Kidney (tissue), 22 donors: ENCODE results near the gene RFPL2. TPM values are rescaled to one million over a fixed set of nuclear protein-coding genes. Genes with fewer than 3 reads are reported as not detected.

Source experiments
- DNase-seq, 5 donors: peaks; one replicate each; pipeline ENCODE4 v3.0.0-alpha.2; 2013 to 2020
- FAIRE-seq: peaks from 2 replicates; lab custom pipeline; 2012; peaks lifted over from hg19 to GRCh38; lab: Jason Lieb, UNC
- H3K27ac ChIP-seq, 2 donors: one replicate each; pipeline ENCODE4 v1.7.0; 2013; ENCODE audit warnings: low read depth in 2 of 2, low read length in 2 of 2, inconsistent platforms in 1 of 2
- H3K27me3 ChIP-seq: one replicate; pipeline ENCODE4 v1.7.1; 2013; ENCODE audit warnings: low read length, inconsistent platforms; ENCODE audit not compliant: control insufficient read depth, insufficient read depth
- H3K36me3 ChIP-seq, 3 donors: one replicate each; pipeline versions ENCODE4 v1.7.0 to v1.7.1; 2013; ENCODE audit warnings: low read length in 3 of 3, control low read depth in 1 of 3, inconsistent platforms in 1 of 3; ENCODE audit not compliant: insufficient read depth in 3 of 3, control insufficient read depth in 2 of 3
- H3K4me1 ChIP-seq, 3 donors: one replicate each; pipeline versions ENCODE4 v1.7.0 to v1.7.1; 2013; ENCODE audit warnings: low read length in 3 of 3, inconsistent platforms in 1 of 3, low read depth in 1 of 3; ENCODE audit not compliant: control insufficient read depth in 2 of 3, insufficient read depth in 2 of 3
- H3K4me3 ChIP-seq, 3 donors: one replicate each; pipeline versions ENCODE4 v1.7.0 to v1.8.1; 2013; ENCODE audit warnings: low read length in 3 of 3, control low read depth in 1 of 3, inconsistent platforms in 1 of 3
- H3K9ac ChIP-seq, 3 donors: one replicate each; pipeline versions ENCODE4 v1.7.0 to v1.7.1; 2013; ENCODE audit warnings: low read length in 3 of 3, control low read depth in 1 of 3, inconsistent platforms in 1 of 3
- H3K9me3 ChIP-seq, 3 donors: one replicate each; pipeline versions ENCODE4 v1.7.0 to v1.7.1; 2013; ENCODE audit warnings: low read length in 3 of 3, control low read depth in 1 of 3, inconsistent platforms in 1 of 3; ENCODE audit not compliant: control insufficient read depth in 2 of 3, insufficient read depth in 1 of 3
- intact Hi-C: fragments of 100-400 bp; cut with DNase I; formaldehyde crosslinking; loops from one replicate; pipeline ENCODE4 v1.11.1; 2022
- long read RNA-seq, 10 donors: library from polyadenylated mRNA in 1 of 10; unstranded in 1 of 10; transcript quantifications; one replicate each; pipeline ENCODE4 v2.0.0 and lab custom pipeline, GENCODE V29; 2021 to 2026
- polyA plus RNA-seq: library from polyadenylated mRNA; stranded (reverse); fragments of 350-450 nt; fragmentation: Illumina TruSeq; extraction: RNeasy Lipid Tissue Mini Kit (QIAGEN cat#74804); gene quantifications from one replicate; pipeline ENCODE4 v1.2.3, GENCODE V29; 2014; ENCODE audit warnings: low read depth, low replicate concordance; ENCODE audit not compliant: insufficient read depth
- total RNA-seq: library from RNA; stranded (reverse); fragmentation: NEBNext Ultra II Directional; extraction: Animal tissue kit (Norgen Biotek cat#: 25700); gene quantifications from one replicate; pipeline ENCODE4 v1.2.1, GENCODE V29; 2021
- TF ChIP-seq, protein P1 (sequence below): IDR thresholded peaks from 3 replicates; pipeline ENCODE4 v1.5.1; 2012; ENCODE audit warnings: mild to moderate bottlenecking, moderate library complexity, borderline replicate concordance; ENCODE audit not compliant: insufficient read depth; ENCODE audit errors: extremely low read depth
- donor health status: control.
- donor health status: control.
- donor health status: control.
- donor health status: control.
- donor health status: control.
- donor health status: DM: yes; HTN: yes; CAD: no.
- donor health status: Normal renal cell carcinoma (clear cell type).

The RFPL2 gene
- total RNA-seq (not detected), polyA plus RNA-seq (not detected)
- long read RNA-seq, donor 1: 0 reads
- long read RNA-seq, donor 2: 0 reads
- long read RNA-seq, donor 3: 0 reads
- long read RNA-seq, donor 4: 0 reads
- long read RNA-seq, donor 5: 0 reads
- long read RNA-seq, donor 6: 0 reads
- long read RNA-seq, donor 7: 0 reads
- long read RNA-seq, donor 8: 0 reads
- long read RNA-seq, donor 9: 0 reads
- long read RNA-seq, donor 10: 0 reads

DNA sequence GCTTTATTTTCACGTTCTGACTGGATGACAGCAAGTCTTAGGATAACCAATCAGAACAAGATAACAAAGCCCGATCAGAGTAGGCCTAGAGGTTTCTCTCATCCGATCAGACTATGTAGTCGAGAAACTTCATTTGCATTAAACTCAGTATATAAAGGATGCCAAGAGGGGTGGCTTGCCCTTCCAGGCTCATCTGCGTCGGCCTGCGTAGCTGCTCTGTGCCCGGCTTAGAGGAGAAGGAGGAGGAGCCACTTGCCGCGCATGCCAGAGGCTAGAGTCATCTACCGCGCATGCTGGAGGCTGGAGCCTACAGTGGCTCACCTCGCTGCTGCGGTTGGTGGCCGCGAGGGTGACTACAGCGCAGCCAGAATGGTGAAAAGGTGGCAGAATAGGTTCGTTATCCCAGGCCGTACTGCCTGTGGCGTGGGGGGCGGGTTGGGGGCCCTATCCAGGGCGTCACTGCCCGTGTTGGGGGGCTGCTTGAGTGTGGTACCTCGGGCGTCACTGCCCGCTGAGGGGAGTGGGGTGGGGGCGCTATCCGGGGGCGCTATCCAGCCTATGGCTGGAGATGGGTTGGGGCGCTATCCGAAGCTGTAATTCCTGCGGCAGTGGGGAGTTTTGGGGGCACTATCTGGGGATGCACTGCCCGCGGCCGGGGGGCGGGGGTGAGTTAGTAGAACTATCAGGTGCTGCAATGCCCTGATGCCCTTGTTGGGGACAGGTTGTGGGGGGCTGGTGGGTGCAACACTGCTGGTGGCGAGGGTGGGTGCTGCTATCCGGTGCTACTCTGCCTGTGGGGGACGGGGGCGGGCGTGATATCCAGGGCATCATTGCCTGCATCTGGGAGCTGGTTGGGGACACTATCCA lies at the start of gene RFPL2:
Gene RFPL2 (minus strand): TSS at position 218 of the 867 bp plus-strand sequence. CDS start 2,622 bp downstream, outside the sequence.
- intact Hi-C loops: no loop called here
- DNase-seq (peak in 2 of 5 donors; percentile 36 to 62), FAIRE-seq (no peak)
- peaks cover 0 to 5% (median 0%) of the 10 kb centered on the region in 3 donors for H3K4me1 ChIP-seq
- H3K9me3 ChIP-seq: no peaks in the 10 kb centered on the region
- peak within 1 kb of the TSS in 1 of 3 donors; percentile 42 for H3K4me3 ChIP-seq
- H3K27me3 ChIP-seq: no peaks in the 10 kb centered on the region
- no peaks in the 10 kb centered on the region for H3K36me3 ChIP-seq
- TF ChIP-seq, protein P1, sequence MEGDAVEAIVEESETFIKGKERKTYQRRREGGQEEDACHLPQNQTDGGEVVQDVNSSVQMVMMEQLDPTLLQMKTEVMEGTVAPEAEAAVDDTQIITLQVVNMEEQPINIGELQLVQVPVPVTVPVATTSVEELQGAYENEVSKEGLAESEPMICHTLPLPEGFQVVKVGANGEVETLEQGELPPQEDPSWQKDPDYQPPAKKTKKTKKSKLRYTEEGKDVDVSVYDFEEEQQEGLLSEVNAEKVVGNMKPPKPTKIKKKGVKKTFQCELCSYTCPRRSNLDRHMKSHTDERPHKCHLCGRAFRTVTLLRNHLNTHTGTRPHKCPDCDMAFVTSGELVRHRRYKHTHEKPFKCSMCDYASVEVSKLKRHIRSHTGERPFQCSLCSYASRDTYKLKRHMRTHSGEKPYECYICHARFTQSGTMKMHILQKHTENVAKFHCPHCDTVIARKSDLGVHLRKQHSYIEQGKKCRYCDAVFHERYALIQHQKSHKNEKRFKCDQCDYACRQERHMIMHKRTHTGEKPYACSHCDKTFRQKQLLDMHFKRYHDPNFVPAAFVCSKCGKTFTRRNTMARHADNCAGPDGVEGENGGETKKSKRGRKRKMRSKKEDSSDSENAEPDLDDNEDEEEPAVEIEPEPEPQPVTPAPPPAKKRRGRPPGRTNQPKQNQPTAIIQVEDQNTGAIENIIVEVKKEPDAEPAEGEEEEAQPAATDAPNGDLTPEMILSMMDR: no peak
- no peak within 1 kb of the TSS for H3K9ac ChIP-seq
- H3K27ac ChIP-seq: no peak within 1 kb of the TSS

DNA sequence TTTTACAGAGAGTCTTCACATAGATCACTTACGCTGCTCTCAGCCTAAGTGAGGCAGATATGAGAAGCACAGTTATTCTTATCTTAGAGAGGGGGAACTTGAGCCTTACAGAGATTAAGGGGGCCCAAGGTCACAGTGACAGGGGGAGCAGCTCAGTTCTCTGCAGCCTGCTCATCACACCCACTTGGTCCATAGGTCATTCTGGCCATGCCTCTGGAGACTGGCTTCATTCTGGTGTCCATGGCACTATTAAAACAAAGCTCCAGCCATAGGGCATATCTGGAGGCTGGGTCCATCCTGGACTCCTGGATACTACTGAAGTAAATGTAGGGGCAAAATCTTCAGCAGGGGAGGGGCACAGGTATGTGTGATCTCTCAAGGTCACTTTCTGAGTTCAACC lies 44.4 kb upstream of the RFPL2 start:
- Histone ChIP-seq H3K36me3 (no peaks in the 10 kb centered on the region), H3K4me1 (peaks cover 0 to 13% (median 0%) of the 10 kb centered on the region in 3 donors), H3K4me3 (no peak overlapping the region), H3K9ac (no peak overlapping the region), H3K27me3 (no peaks in the 10 kb centered on the region), H3K27ac (no peak overlapping the region), H3K9me3 (no peaks in the 10 kb centered on the region)
- DNase-seq (no peak), FAIRE-seq (no peak)
- intact Hi-C loops: no loop called here
- TF ChIP-seq, protein P1: no peak

DNA sequence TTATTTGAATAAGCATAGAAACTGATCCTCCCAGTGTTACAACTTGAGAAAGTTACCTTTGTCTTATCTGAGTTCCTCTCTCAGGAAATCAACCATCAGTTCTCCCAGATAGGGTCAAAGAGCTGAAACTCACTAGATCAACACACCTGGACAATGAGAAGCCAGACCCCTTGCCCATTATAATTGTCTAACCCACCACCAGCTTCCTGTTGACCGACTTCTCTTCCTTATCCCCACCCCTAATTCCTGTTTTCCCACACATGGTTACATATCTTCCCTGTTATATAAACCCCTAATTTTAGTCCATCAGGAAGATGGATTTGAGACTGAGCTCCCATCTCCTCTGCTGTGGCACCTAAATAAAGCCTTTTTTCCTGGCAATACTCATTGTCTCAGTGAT lies 43.4 kb upstream of the RFPL2 start:
- no peak overlapping the region for H3K9ac ChIP-seq
- no peaks in the 10 kb centered on the region for H3K9me3 ChIP-seq
- no peaks in the 10 kb centered on the region for H3K27me3 ChIP-seq
- H3K4me1 ChIP-seq: peaks cover 0 to 13% (median 0%) of the 10 kb centered on the region in 3 donors
- H3K4me3 ChIP-seq: no peak overlapping the region
- DNase-seq (no peak), FAIRE-seq (no peak)
- intact Hi-C loops: no loop called here
- TF ChIP-seq, protein P1: no peak
- no peak overlapping the region for H3K27ac ChIP-seq
- H3K36me3 ChIP-seq: no peaks in the 10 kb centered on the region
